ENCODE data around the gene PLEKHH2. TPM values are rescaled to one million over a fixed set of nuclear protein-coding genes. Genes with fewer than 3 reads are reported as not detected.

The PLEKHH2 gene
- total and polyA plus RNA-seq, 2 of the 13 experiments (the other 11 are each of a cell fraction or from before 2014, with no cell fraction given) = 1.1 to 3.0 TPM

DNA sequence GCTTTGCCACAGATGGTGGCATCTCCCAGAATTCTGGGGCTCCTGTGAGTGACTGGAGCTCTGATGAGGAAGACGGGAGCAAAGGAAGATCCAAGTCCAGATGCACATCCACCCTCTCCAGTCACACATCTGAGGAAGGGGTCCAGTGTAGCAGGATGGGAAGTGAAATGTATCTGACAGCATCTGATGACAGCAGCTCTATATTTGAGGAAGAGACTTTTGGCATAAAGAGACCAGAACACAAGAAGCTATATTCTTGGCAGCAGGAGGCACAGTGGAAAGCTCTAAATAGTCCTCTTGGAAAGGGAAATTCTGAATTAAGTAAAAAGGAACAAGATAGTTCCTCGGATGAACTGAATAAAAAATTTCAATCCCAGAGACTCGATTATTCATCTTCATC, 62.7 kb downstream of the PLEKHH2 start (continued):
- TF ChIP-seq ZNF570 (CRISPR knock-in tag; IDR thresholded peaks at IDR 0.05; ENCODE audit: borderline replicate concordance) = no peak

DNA sequence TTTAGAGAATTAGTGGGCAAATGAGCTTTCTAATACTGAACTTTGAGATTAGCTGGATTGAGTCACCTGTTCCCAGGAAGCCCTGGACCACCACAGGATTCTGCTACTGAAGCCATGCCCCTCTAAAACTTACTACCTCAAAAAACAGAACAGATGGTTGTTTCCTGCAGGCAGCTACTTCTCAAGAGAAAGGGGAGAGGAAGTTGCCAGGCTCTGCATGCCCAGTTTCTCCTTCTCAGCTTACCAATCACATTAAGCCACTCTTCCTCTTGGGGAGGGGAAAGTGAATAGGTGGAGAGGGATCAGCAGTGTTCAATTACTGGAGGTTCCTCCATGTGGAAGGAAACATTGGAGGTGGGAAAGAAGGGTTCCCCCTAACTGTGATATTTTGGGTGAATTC, 64.1 kb downstream of the PLEKHH2 start:
- no peaks in the 10 kb centered on the region for H3K79me2 ChIP-seq (ENCODE audit: insufficient read depth, low read length)
- no peak overlapping the region for H2AFZ ChIP-seq (ENCODE audit: low read length)
- in situ Hi-C loops (cut with HindIII; ENCODE audit: extremely low pct_ligation_motif_present, low pct_unique_long_range_greater_than_20kb) (no loop called here), intact Hi-C loops (cut with micrococcal nuclease; ENCODE audit: unreplicated experiment) (no loop called here)
- no peak overlapping the region for H3K4me2 ChIP-seq (ENCODE audit: low read depth, low read length)
- TF ChIP-seq SKI (IDR thresholded peaks at IDR 0.05; ENCODE audit: partially characterized antibody) = no peak
- no peak for TF ChIP-seq MYNN (CRISPR knock-in tag; IDR thresholded peaks at IDR 0.05; ENCODE audit: low read depth)
- TF ChIP-seq SNAI1 (CRISPR knock-in tag; IDR thresholded peaks at IDR 0.05; ENCODE audit: borderline replicate concordance) = no peak
- TF ChIP-seq ZNF180 (CRISPR knock-in tag; IDR thresholded peaks at IDR 0.05; ENCODE audit: borderline replicate concordance, low read depth) = no peak
- no peak for TF ChIP-seq JUN (CRISPR knock-in tag; IDR thresholded peaks at IDR 0.05)
- TF ChIP-seq ZNF431 (CRISPR knock-in tag; IDR thresholded peaks at IDR 0.05; ENCODE audit: borderline replicate concordance, low read depth) = no peak
- no peak for TF ChIP-seq ZSCAN21 (CRISPR knock-in tag; IDR thresholded peaks at IDR 0.05; ENCODE audit: borderline replicate concordance)
- H3K36me3 ChIP-seq (replicated peaks in 1 of 2; ENCODE audit: control insufficient read depth in 1 of 2, insufficient read depth in 2 of 2, low read length in 2 of 2) = no peaks in the 10 kb centered on the region
- POLR2A ChIA-PET = no interaction called here
- H3K4me3 ChIP-seq (replicated peaks in 1 of 3; ENCODE audit: insufficient read depth in 1 of 3, low read depth in 2 of 3, low read length in 3 of 3) = no peak overlapping the region
- BruUV-seq (replicated peaks) = no TSS peak
- DNase-seq (ENCODE audit: low spot score) (no peak), ATAC-seq (no peak), FAIRE-seq (no peak)
- CTCF ChIA-PET (ENCODE audit: low intra/inter-chr PET ratio, low total read pairs) = no interaction called here
- H4K20me1 ChIP-seq (ENCODE audit: insufficient read depth, low read length) = no peaks in the 10 kb centered on the region
- H3K9ac ChIP-seq (ENCODE audit: insufficient read depth, low read depth, low read length) = no peak overlapping the region
- H3K27ac ChIP-seq (ENCODE audit: extremely low read length, insufficient read depth, low read length) = no peak overlapping the region
- peaks cover 7% of the 10 kb centered on the region for H3K4me1 ChIP-seq (ENCODE audit: insufficient read depth, low read length)
- no peaks in the 10 kb centered on the region for H3K9me3 ChIP-seq (ENCODE audit: low read length)
- no peaks in the 10 kb centered on the region for H3K27me3 ChIP-seq (ENCODE audit: control insufficient read depth in 1 of 2, insufficient read depth in 2 of 2, low read length in 2 of 2)
